Measurements from ENCODE around the gene MYO7A. TPM values are rescaled to one million over a fixed set of nuclear protein-coding genes. Genes with fewer than 3 reads are reported as not detected.

MYO7A gene
- total RNA-seq, result 0.32 and 0.43 TPM in 2 replicates

DNA sequence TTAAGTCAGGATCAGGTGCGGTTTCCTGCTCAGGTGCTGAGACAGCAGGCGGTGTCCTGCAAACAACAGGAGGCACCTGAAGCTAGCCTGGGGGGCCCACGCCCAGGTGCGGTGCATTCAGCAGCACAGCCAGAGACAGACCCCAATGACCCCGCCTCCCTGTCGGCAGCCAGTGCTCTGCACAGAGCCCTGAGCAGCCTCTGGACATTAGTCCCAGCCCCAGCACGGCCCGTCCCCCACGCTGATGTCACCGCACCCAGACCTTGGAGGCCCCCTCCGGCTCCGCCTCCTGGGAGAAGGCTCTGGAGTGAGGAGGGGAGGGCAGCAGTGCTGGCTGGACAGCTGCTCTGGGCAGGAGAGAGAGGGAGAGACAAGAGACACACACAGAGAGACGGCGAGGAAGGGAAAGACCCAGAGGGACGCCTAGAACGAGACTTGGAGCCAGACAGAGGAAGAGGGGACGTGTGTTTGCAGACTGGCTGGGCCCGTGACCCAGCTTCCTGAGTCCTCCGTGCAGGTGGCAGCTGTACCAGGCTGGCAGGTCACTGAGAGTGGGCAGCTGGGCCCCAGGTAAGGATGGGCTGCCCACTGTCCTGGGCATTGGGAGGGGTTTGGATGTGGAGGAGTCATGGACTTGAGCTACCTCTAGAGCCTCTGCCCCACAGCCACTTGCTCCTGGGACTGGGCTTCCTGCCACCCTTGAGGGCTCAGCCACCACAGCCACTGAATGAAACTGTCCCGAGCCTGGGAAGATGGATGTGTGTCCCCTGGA lies at the start of gene MYO7A:
Gene MYO7A, plus strand, starts transcription at position 327 of the 772 bp plus-strand sequence. CDS start 2,389 bp downstream, outside the sequence.
- peak; percentile 61 for DNase-seq (ENCODE audit: low read depth)
- peak within 1 kb of the TSS; percentile 60 for H3K4me3 ChIP-seq (ENCODE audit: low read depth, low read length)
- TF ChIP-seq, protein P1, sequence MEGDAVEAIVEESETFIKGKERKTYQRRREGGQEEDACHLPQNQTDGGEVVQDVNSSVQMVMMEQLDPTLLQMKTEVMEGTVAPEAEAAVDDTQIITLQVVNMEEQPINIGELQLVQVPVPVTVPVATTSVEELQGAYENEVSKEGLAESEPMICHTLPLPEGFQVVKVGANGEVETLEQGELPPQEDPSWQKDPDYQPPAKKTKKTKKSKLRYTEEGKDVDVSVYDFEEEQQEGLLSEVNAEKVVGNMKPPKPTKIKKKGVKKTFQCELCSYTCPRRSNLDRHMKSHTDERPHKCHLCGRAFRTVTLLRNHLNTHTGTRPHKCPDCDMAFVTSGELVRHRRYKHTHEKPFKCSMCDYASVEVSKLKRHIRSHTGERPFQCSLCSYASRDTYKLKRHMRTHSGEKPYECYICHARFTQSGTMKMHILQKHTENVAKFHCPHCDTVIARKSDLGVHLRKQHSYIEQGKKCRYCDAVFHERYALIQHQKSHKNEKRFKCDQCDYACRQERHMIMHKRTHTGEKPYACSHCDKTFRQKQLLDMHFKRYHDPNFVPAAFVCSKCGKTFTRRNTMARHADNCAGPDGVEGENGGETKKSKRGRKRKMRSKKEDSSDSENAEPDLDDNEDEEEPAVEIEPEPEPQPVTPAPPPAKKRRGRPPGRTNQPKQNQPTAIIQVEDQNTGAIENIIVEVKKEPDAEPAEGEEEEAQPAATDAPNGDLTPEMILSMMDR (IDR thresholded peaks at IDR 0.05; ENCODE audit: insufficient read depth, low read depth, low read length), result no peak

DNA sequence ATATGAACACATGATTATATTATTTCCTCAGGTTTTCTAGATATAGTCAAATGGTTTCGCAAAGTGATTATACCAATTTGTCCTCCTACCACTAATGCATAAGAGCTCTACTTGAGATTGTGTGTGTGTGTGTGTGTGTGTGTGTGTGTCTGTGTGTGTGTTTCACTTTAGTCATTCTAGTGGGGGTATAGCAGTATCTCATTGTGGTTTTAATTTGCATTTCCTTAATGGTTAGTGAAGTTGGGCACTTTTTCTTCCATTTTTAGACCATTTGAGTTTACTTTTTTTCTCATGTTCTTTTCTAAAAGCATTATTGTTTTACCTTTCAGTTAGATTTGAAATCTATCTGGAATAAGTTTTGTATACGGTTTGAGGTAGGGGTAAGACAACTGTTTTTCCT lies 48.4 kb upstream of the MYO7A start:
- TF ChIP-seq, protein P1 (IDR thresholded peaks at IDR 0.05; ENCODE audit: insufficient read depth, low read depth, low read length), result no peak
- no peak overlapping the region for H3K4me3 ChIP-seq (ENCODE audit: low read depth, low read length)
- DNase-seq (ENCODE audit: low read depth), result no peak

DNA sequence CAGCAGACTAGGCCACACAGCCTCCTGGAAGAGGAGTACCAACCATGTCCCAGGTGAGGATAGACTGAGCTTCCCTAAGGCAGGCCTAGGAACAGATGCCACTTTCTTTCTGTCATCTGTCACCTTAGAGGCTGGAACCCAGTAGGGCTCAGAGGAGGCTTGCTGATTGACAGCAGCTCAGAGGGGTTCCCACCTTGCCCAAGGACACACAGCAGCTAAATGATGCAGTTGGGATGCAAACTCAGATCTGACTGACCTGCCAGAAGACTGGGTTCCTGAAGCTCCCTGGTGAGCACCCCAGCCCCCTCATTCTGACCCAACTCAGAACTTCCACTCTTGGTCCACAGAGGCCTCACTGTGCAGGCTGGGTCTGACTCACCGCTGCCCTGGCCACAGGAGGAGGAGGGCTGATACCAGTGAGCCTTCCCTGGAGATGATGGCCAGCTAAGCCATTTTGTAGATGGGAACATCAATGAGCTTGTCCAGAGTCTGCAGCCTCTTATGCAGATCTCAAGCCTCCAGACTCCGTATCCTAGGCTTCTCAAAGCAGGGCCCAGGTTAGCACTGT lies 47.3 kb upstream of the MYO7A start:
- H3K4me3 ChIP-seq (ENCODE audit: low read depth, low read length), result no peak overlapping the region
- DNase-seq (ENCODE audit: low read depth), result no peak

DNA sequence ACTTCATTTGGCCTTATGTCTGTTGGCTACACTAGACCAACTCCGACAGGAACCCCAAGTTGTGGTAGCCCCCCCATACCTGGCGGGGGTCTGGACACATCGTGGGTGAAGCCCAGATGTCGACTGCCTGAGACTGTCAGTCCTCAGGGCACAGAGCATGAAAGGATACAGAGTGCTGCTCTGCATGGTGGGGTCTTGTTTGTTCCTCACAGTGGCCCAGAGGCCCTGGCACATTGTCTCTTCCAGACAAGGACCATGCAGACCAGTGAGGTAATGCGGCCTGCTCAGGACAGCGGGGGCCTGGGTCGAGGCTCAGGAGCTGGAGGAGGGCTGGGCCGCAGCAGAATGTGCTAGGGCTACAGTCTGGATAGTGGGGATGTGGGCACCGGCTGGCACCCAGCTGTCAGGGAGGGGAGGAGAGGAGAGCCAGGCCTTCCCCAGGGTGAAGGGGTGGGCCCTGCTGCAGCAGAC lies 46.6 kb upstream of the MYO7A start:
- DNase-seq (ENCODE audit: low read depth), result no peak
- TF ChIP-seq, protein P1 (IDR thresholded peaks at IDR 0.05; ENCODE audit: insufficient read depth, low read depth, low read length), result no peak
- H3K4me3 ChIP-seq (ENCODE audit: low read depth, low read length), result no peak overlapping the region

More for the DNA sequence above, 47.3 kb upstream of the MYO7A start:
- TF ChIP-seq, protein P1 (IDR thresholded peaks at IDR 0.05; ENCODE audit: insufficient read depth, low read depth, low read length), result no peak

DNA sequence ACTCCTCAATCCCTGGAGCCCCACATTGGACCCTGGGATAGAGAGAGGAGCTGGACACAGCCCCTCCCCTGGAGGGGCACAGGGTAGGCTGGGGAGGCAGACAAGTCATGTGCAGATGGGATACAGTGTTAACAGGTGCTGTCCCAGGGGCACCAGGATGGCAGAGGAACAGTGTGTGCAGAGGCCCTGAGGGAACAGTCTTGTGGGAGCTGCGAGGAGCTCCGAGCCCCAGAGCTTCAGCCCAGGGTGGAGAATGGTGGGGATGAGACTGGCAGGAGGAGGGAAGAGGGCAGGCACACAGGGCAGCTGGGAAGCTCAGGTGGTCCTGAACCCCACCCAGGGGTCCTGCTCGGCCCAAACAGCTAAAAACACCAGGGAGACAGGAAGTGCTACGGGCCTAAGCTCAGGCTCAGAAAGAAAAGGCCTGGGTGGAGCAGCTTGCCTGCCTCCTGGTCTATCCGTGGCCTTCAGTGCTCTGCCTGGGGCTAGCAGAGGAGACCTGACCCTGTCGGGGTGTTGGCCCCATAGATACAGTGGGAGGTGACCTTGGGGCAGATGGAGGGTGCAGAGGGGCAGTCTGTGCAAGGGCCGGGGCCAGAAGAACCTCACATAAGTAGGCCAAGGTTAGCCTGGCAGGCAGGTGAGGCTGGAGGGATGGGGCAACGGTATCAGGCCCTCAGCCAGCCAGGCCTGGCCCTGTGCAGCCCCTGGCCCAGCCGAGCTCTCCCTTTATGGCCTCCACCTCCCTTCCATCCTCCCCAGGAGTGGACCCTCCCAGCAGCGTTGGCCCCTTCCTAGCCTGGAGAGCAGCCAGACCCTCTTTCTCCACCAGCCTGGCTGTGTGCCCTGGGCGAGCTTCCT lies 45.8 kb upstream of the MYO7A start:
- TF ChIP-seq, protein P1 (IDR thresholded peaks at IDR 0.05; ENCODE audit: insufficient read depth, low read depth, low read length), result no peak
- no peak overlapping the region for H3K4me3 ChIP-seq (ENCODE audit: low read depth, low read length)
- DNase-seq (ENCODE audit: low read depth), result no peak

DNA sequence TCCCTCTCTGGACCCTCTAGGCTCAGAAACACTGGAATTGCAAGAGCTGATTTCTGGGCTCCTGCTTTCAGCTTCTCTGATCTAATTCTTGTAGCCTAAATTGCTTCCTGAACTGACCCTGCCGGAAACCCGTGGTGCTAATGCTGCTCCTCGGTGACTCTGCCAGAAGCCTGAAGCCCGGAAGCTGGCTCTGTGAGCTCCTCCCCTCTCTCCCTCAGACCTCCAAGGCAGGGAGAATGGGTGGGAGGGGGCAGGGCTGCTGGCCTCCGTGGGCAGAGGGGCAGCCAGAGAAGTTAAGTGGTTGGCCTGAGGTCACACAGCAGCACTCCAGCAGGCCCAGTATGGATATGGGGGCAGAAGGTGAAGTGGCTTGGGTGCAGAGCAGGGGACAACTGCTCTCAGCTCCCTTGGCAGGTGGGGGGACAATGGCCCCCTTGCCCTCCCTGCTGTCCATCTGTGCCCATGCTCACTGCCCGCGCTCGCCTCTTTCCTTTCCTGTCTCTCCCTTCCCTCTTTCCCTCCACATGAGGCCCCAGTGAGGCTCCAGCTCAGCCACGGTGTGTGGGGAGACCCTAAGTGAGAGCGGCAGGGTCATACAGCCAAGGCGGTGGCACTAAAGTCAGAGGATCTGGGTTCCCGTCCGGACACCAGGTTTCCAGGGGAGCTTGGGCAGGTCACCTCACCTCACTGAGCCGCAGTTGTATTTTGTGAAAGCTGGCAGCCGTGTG lies 45.0 kb upstream of the MYO7A start:
- peak; percentile 49 for DNase-seq (ENCODE audit: low read depth)
- no peak overlapping the region for H3K4me3 ChIP-seq (ENCODE audit: low read depth, low read length)
- TF ChIP-seq, protein P1 (IDR thresholded peaks at IDR 0.05; ENCODE audit: insufficient read depth, low read depth, low read length), result no peak
